Renal cortical epithelial cell (primary cell): ENCODE results near the gene LAX1. TPM values are rescaled to one million over a fixed set of nuclear protein-coding genes. Genes with fewer than 3 reads are reported as not detected.

Experiments
- DNase-seq: peaks from one replicate; pipeline ENCODE4 v3.0.0-alpha.2; 2011; ENCODE audit warnings: low read depth
- total RNA-seq: library from RNA; depleted of rRNA; stranded (reverse); fragments of >200 nt; gene quantifications from 2 replicates; pipeline ENCODE4 v1.2.3, GENCODE V29; 2014

LAX1 gene
- total RNA-seq, 1 donor from 2014 or later = 0.15 TPM

GRCh38 chr1:203813581-203814341, 48.8 kb downstream of the LAX1 start:
- DNase-seq = no peak

GRCh38 chr1:203818399-203818798, 53.4 kb downstream of the LAX1 start:
- DNase-seq = no peak

GRCh38 chr1:203823306-203823705, 58.3 kb downstream of the LAX1 start:
- no peak for DNase-seq

Other genes with a start within 250 kb of the LAX1 start
- 59.4 and 131 TPM in 2 replicates for gene ATP2B4, start 138.4 kb upstream of the LAX1 start, total RNA-seq
- 4.3 and 10.6 TPM in 2 replicates for gene ZBED6, start 30.4 kb downstream of the LAX1 start, total RNA-seq
- 71.2 and 137 TPM in 2 replicates for gene ZC3H11A, start 30.4 kb downstream of the LAX1 start, total RNA-seq
- gene SNRPE, start 96.4 kb downstream of the LAX1 start, total RNA-seq = 68.8 and 71.7 TPM in 2 replicates